Right atrium auricular region (tissue), 2 donors: ENCODE data around the gene KIF3B. TPM values are rescaled to one million over a fixed set of nuclear protein-coding genes. Genes with fewer than 3 reads are reported as not detected.
A peak's percentile ranks its signal among the peaks of the same experiment; 100 is the strongest.
"Not testable (repeated sequence)": the region's sequence is repeated elsewhere in the genome, so short reads cannot be mapped to it uniquely, and the experiment has no call there.

Experiments
- DNase-seq: peaks from one replicate; pipeline ENCODE4 v3.0.0-alpha.2; 2019; ENCODE audit warnings: low spot score
- H3K27ac ChIP-seq, 2 donors: fragments of 200-600 bp; sonication (generic); 1 replicate in 1 of 2; 2 replicates in 1 of 2; pipeline ENCODE4 v1.5.1; 2016 to 2019
- H3K27me3 ChIP-seq, 2 donors: fragments of 200-600 bp; sonication (generic); one replicate each; pipeline versions ENCODE4 v1.5.1 to v1.6.0; 2017 to 2019
- H3K36me3 ChIP-seq: fragments of 200-600 bp; sonication (generic); one replicate; pipeline ENCODE4 v1.5.1; 2016
- H3K4me1 ChIP-seq, 2 donors: fragments of 200-600 bp; sonication (generic); one replicate each; pipeline versions ENCODE4 v1.5.1 to v1.6.0; 2017 to 2019
- H3K4me3 ChIP-seq, 2 donors: fragments of 200-600 bp; sonication (generic); 1 replicate in 1 of 2; 2 replicates in 1 of 2; pipeline ENCODE4 v1.5.1; 2017 to 2019; ENCODE audit warnings: mild to moderate bottlenecking in 1 of 2, moderate library complexity in 1 of 2
- H3K9me3 ChIP-seq, 2 donors: fragments of 200-600 bp; sonication (generic); one replicate each; pipeline ENCODE4 v1.5.1; 2019
- CTCF ChIP-seq, 2 donors: fragments of 200-600 bp; sonication (generic); IDR thresholded peaks; one replicate each; pipeline ENCODE4 v1.5.1; 2019; ENCODE audit warnings: antibody characterized with exemption in 2 of 2
- total RNA-seq, 2 donors: library from RNA; depleted of rRNA; stranded (reverse); fragments of >200 nt; gene quantifications; one replicate each; pipeline ENCODE4 v1.1.0, GENCODE V29; 2016

The KIF3B gene
- total RNA-seq, 2 donors from 2014 or later = 10.7 to 16.4 TPM

GRCh38 chr20:32350421-32350820 is 73.0 kb downstream of the KIF3B start:
- Histone ChIP-seq H3K4me1 (peaks cover 0 to 1% of the 10 kb centered on the region in 2 donors), H3K4me3 (no peak overlapping the region), H3K9me3 (no peaks in the 10 kb centered on the region), H3K27ac (no peak overlapping the region), H3K36me3 (no peaks in the 10 kb centered on the region), H3K27me3 (no peaks in the 10 kb centered on the region)
- DNase-seq = no peak
- no peak for TF ChIP-seq CTCF (IDR thresholded peaks at IDR 0.05)

GRCh38 chr20:32352121-32352720 is 74.8 kb downstream of the KIF3B start:
- H3K9me3 ChIP-seq = no peaks in the 10 kb centered on the region
- H3K36me3 ChIP-seq = no peaks in the 10 kb centered on the region
- no peak for DNase-seq
- H3K4me1 ChIP-seq = peaks cover 0 to 19% of the 10 kb centered on the region in 2 donors
- TF ChIP-seq CTCF (IDR thresholded peaks at IDR 0.05) = no peak
- H3K4me3 ChIP-seq = no peak overlapping the region
- no peak overlapping the region for H3K27ac ChIP-seq
- H3K27me3 ChIP-seq = no peaks in the 10 kb centered on the region

GRCh38 chr20:32353848-32354496 is 76.5 kb downstream of the KIF3B start:
- no peak for TF ChIP-seq CTCF (IDR thresholded peaks at IDR 0.05)
- H3K27ac ChIP-seq = no peak overlapping the region
- no peak overlapping the region for H3K4me3 ChIP-seq
- H3K9me3 ChIP-seq = no peaks in the 10 kb centered on the region
- no peaks in the 10 kb centered on the region for H3K36me3 ChIP-seq
- H3K27me3 ChIP-seq = no peaks in the 10 kb centered on the region
- peaks cover 0 to 21% of the 10 kb centered on the region in 2 donors for H3K4me1 ChIP-seq
- no peak for DNase-seq

- Histone ChIP-seq H3K36me3 (no peaks in the 10 kb centered on the region), H3K4me3 (no peak overlapping the region), H3K27me3 (no peaks in the 10 kb centered on the region), H3K4me1 (peaks cover 0 to 21% of the 10 kb centered on the region in 2 donors), H3K27ac (peak overlapping the region in 1 of 2 donors; percentile 98), H3K9me3 (no peaks in the 10 kb centered on the region)
- no peak for DNase-seq
- no peak for TF ChIP-seq CTCF (IDR thresholded peaks at IDR 0.05)
Observed at GRCh38 chr20:32354592-32355416, 77.4 kb downstream of the KIF3B start.

GRCh38 chr20:32355417-32355841 is 78.0 kb downstream of the KIF3B start:
- H3K36me3 ChIP-seq = no peaks in the 10 kb centered on the region
- no peak overlapping the region for H3K4me3 ChIP-seq
- no peak for TF ChIP-seq CTCF (IDR thresholded peaks at IDR 0.05)
- peak overlapping the region in 1 of 2 donors; percentile 98 for H3K27ac ChIP-seq
- peaks cover 0 to 28% of the 10 kb centered on the region in 2 donors for H3K4me1 ChIP-seq
- H3K9me3 ChIP-seq = no peaks in the 10 kb centered on the region
- DNase-seq = no peak
- H3K27me3 ChIP-seq = no peaks in the 10 kb centered on the region

GRCh38 chr20:32355907-32356621 is 78.6 kb downstream of the KIF3B start:
- not testable (repeated sequence) for H3K36me3 ChIP-seq, H3K9me3 ChIP-seq, H3K27me3 ChIP-seq, H3K4me3 ChIP-seq, DNase-seq
- Histone ChIP-seq H3K4me1 (peaks cover 0 to 34% of the 10 kb centered on the region in 2 donors), H3K27ac (peak overlapping the region in 1 of 2 donors; percentile 98)
